ENCODE data around the gene CYSTM1.
A peak's percentile ranks its signal among the peaks of the same experiment; 100 is the strongest.
"Not testable (repeated sequence)": the region's sequence is repeated elsewhere in the genome, so short reads cannot be mapped to it uniquely, and the experiment has no call there.

The CYSTM1 gene

DNA sequence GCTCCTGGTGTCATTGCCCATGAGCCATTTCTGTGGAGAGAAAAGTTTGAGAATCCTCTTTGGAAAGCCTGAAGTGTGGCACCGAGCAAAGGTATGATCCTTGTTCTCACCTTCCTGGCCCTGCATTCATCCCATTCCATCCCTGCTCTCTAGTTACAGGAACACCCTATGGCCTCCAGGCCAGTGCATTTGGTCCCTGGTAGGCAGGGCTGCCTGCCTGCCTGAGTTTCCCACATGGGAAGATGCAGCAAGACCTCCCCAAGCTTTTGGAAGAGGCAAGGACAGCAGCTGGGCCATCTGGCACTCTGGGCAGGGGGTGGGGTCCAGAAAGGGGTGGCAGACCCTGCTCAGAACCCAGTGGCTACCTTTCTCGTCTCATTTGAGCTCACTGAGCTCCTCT lies 24.8 kb upstream of the CYSTM1 start:
- DNase-seq (ENCODE audit: low read depth in 3 of 3): no peak

- DNase-seq (ENCODE audit: low read depth in 3 of 3): no peak
Measured at GRCh38 chr5:140151144-140152021, 23.6 kb upstream of the CYSTM1 start.

DNA sequence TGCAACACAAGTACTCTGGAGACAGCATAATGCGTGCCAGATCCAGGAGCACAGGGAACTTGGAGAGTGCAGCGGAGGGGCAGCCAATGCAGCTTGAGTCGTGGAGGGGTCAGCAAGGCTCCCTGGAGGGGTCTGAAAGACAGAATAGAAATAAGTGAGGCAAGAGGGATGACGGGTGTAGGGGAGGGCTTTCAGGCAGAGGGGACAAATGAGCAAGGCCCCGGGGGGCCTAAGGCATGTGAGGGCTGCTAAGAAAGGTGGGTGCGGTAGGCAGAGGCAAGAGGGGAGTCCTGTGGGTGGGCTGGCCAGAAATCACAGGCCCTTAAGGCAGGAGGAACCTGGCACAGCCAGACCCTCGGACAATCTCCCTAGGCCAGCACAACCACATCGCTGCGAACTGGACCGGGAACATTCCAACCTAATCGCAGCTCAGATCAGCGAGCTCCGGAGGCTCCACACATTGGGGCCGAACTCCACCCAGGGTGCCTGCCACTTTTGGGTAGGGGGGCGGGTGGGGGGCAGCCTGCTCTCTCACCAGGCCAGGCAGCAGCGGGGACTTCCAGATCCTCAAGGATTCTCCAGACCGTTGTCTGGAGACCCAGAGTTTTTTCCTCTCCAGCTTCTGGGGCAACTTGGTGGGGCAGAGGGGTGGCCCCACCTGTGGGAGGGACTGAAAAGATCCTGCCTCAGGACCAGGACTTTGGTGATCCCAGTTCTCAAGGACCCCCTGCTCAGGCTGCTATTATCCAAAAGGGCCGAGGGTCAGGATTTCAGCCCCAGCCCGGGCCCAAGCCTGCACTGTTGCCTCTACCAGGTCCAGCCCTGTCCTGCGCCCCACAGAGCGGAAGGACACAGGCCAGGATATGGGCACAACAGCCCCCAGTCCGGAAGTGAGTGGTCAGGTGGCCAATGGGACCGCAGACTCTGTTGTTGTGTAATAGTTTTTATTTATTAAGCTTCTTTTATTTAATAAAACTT lies 22.7 kb upstream of the CYSTM1 start:
- no peak for DNase-seq (ENCODE audit: low read depth in 3 of 3)

DNA sequence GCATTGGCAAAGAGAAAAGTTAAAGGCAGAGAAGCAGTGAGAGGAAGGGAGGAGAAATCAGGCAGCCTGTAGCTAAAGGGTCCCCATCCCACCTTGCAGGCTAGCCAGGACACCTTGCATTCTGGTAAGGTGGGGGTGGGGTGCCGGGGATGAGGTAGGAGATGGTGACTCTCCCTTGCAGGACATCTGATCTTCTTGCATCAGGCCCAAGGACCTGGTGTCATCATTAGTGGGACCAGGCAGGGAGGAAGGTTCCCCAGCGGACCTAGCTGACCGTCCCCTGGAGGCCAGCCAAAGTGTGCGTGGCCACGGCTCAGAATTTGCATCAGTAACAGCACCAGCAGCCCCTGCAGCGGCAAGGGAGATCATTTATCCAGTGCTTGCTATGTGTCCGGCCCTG lies 21.7 kb upstream of the CYSTM1 start:
- DNase-seq (ENCODE audit: low read depth in 3 of 3): no peak

GRCh38 chr5:140153905-140154304 lies 21.1 kb upstream of the CYSTM1 start:
- DNase-seq (ENCODE audit: low read depth in 3 of 3): no peak

- not testable (repeated sequence) for DNase-seq (ENCODE audit: low read depth in 3 of 3)
Measured at GRCh38 chr5:140154710-140155381, 20.1 kb upstream of the CYSTM1 start.

GRCh38 chr5:140157032-140157781 lies 17.8 kb upstream of the CYSTM1 start:
- peak; percentile 73 to 83 (median 82) for DNase-seq (ENCODE audit: low read depth in 3 of 3)

GRCh38 chr5:140159014-140159927 lies 15.7 kb upstream of the CYSTM1 start:
- no peak for DNase-seq (ENCODE audit: low read depth in 3 of 3)

- no peak for DNase-seq (ENCODE audit: low read depth in 3 of 3)
Measured at GRCh38 chr5:140162275-140162674, 12.7 kb upstream of the CYSTM1 start.

GRCh38 chr5:140162781-140163180 lies 12.2 kb upstream of the CYSTM1 start:
- DNase-seq (ENCODE audit: low read depth in 3 of 3): no peak

GRCh38 chr5:140165101-140165922 lies 9.7 kb upstream of the CYSTM1 start:
- DNase-seq (ENCODE audit: low read depth in 3 of 3): no peak

GRCh38 chr5:140165923-140166270 lies 9.1 kb upstream of the CYSTM1 start:
- DNase-seq (ENCODE audit: low read depth in 3 of 3): no peak

GRCh38 chr5:140166911-140167310 lies 8.1 kb upstream of the CYSTM1 start:
- DNase-seq (ENCODE audit: low read depth in 3 of 3): no peak

DNA sequence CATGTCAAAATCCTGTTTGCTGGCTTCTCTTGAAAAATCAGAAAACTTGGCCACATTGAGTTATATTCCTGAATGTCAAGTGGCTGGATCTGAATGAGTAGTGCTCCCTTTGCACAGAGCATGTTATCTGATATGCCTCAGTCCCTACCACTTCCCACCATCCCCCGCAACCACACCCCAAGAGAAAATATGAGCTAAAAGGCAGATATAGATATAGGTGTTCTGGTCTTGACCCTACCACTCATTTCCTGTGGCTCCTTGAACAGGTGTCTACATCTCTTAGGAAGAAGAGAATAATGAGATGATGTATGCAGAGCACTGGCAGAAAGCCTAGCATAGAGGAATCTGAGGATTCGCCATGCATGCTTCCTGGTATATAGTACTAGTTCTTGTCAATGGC lies 6.6 kb upstream of the CYSTM1 start:
- DNase-seq (ENCODE audit: low read depth in 3 of 3): no peak

DNA sequence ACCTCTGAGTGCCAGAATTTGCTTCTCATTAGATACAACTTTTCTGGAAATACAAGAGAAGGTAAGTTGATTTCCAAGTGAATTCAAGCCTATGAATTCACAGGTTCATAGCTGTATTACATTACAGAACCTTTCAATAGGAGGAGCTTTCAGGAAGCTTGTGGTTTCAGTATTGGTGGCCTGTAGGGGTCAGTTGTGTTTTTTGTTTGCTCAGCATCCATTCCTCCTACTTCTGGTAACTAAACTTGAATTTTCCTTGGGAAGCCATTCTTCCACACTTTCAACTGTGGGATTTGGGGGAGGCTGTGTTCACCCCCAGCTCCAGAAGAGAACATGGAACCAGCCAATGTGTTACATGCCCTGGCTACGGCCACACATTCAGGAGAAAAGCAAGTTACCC lies 5.6 kb upstream of the CYSTM1 start:
- DNase-seq (ENCODE audit: low read depth in 3 of 3): no peak

- DNase-seq (ENCODE audit: low read depth in 3 of 3): no peak
Measured at GRCh38 chr5:140172483-140172882, 2.5 kb upstream of the CYSTM1 start.

- DNase-seq (ENCODE audit: low read depth in 3 of 3): no peak
Measured at GRCh38 chr5:140174014-140174413, 974 bp upstream of the CYSTM1 start.

- peak; percentile 35 to 61 (median 44) for DNase-seq (ENCODE audit: low read depth in 3 of 3)
Measured at GRCh38 chr5:140175367-140176030, 511 bp downstream of the CYSTM1 start.

GRCh38 chr5:140176031-140176387 lies 1.0 kb downstream of the CYSTM1 start:
- DNase-seq (ENCODE audit: low read depth in 3 of 3): no peak
